Muscle layer of colon (tissue), 2 donors: ENCODE measurements around the gene TCEANC2.

Experiments
- H3K27ac ChIP-seq: one replicate; pipeline ENCODE4 v1.7.0; 2013; ENCODE audit warnings: low read depth, mild to moderate bottlenecking, low read length, moderate library complexity
- H3K27me3 ChIP-seq, 2 donors: one replicate each; pipeline ENCODE4 v1.7.0; 2013; ENCODE audit warnings: low read length in 2 of 2, mild to moderate bottlenecking in 2 of 2; ENCODE audit not compliant: insufficient read depth in 2 of 2, control insufficient read depth in 1 of 2
- H3K36me3 ChIP-seq: one replicate; pipeline ENCODE4 v1.7.0; 2013; ENCODE audit warnings: mild to moderate bottlenecking, low read length; ENCODE audit not compliant: insufficient read depth
- H3K4me1 ChIP-seq: one replicate; pipeline ENCODE4 v1.7.0; 2013; ENCODE audit warnings: mild to moderate bottlenecking, low read length; ENCODE audit not compliant: insufficient read depth
- H3K4me3 ChIP-seq, 2 donors: one replicate each; pipeline ENCODE4 v1.7.0; 2013; ENCODE audit warnings: low read length in 2 of 2, low read depth in 1 of 2, mild to moderate bottlenecking in 1 of 2, moderate library complexity in 1 of 2
- H3K9ac ChIP-seq: one replicate; pipeline ENCODE4 v1.7.0; 2013; ENCODE audit warnings: low read length
- H3K9me3 ChIP-seq: one replicate; pipeline ENCODE4 v1.7.0; 2013; ENCODE audit warnings: mild to moderate bottlenecking, low read length
- donor health status: abdominal sarcoma.
- donor health status: Adenocarcinoma of cecum.

TCEANC2 gene

GRCh38 chr1:54129858-54130257 lies 76.5 kb downstream of the TCEANC2 start:
- Histone ChIP-seq H3K4me3 (no peak overlapping the region), H3K9me3 (no peaks in the 10 kb centered on the region), H3K9ac (no peak overlapping the region)

DNA sequence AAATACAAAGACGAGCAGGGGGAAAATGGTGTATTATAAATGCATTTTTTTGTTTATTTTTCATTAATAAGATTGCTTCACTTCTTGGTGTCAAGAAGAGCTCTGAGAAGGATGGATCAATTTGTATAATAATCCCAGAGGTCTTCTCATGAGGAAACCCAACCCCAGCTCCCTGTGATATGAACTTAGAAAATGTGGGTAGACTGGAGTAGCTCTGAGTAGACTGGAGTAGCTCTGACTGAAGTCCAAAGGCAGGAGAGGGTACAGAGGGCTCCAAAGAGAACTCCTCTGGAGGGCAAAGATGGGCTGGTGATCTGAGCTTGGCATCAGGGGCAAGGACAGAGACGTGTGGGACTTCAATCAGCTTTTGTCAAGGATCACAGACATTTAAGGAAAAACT lies 78.0 kb downstream of the TCEANC2 start:
- Histone ChIP-seq H3K27me3 (no peaks in the 10 kb centered on the region), H3K4me1 (no peaks in the 10 kb centered on the region), H3K9me3 (no peaks in the 10 kb centered on the region), H3K36me3 (no peaks in the 10 kb centered on the region), H3K9ac (no peak overlapping the region), H3K27ac (no peak overlapping the region), H3K4me3 (no peak overlapping the region)

More at GRCh38 chr1:54129858-54130257, 76.5 kb downstream of the TCEANC2 start:
- no peaks in the 10 kb centered on the region for H3K27me3 ChIP-seq
- no peaks in the 10 kb centered on the region for H3K4me1 ChIP-seq
- no peaks in the 10 kb centered on the region for H3K36me3 ChIP-seq
- no peak overlapping the region for H3K27ac ChIP-seq

DNA sequence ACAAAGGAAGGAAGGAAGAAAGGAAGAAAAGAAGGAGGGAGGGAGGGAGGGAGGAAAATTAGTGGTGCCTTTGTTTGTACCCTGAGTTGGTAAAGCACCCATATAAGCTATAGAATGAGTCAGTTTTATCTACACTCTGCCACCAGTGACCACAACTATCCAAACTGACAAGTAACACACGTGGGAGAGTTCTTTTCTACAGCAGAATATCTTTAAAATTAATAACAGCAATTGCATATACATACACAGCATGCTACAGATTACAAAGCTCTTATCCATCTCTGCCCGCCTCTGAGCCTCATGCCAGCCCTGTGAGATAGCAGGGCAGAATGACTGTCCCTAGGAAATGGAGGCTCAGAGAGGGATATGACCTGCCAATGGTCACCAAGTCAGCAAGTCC lies 79.1 kb downstream of the TCEANC2 start:
- Histone ChIP-seq H3K27me3 (no peaks in the 10 kb centered on the region), H3K4me3 (no peak overlapping the region), H3K4me1 (no peaks in the 10 kb centered on the region), H3K9me3 (no peaks in the 10 kb centered on the region), H3K9ac (no peak overlapping the region), H3K36me3 (no peaks in the 10 kb centered on the region), H3K27ac (no peak overlapping the region)

GRCh38 chr1:54134295-54134694 lies 80.9 kb downstream of the TCEANC2 start:
- Histone ChIP-seq H3K27me3 (no peaks in the 10 kb centered on the region), H3K9ac (no peak overlapping the region), H3K36me3 (no peaks in the 10 kb centered on the region), H3K27ac (no peak overlapping the region), H3K9me3 (no peaks in the 10 kb centered on the region), H3K4me1 (no peaks in the 10 kb centered on the region), H3K4me3 (no peak overlapping the region)

GRCh38 chr1:54135436-54136120 lies 82.2 kb downstream of the TCEANC2 start:
- Histone ChIP-seq H3K27me3 (no peaks in the 10 kb centered on the region), H3K27ac (no peak overlapping the region), H3K4me1 (no peaks in the 10 kb centered on the region), H3K36me3 (no peaks in the 10 kb centered on the region), H3K9me3 (no peaks in the 10 kb centered on the region), H3K4me3 (no peak overlapping the region), H3K9ac (no peak overlapping the region)

GRCh38 chr1:54136269-54136896 lies 83.0 kb downstream of the TCEANC2 start:
- H3K4me3 ChIP-seq: no peak overlapping the region
- no peak overlapping the region for H3K9ac ChIP-seq
- no peak overlapping the region for H3K27ac ChIP-seq
- no peaks in the 10 kb centered on the region for H3K4me1 ChIP-seq
- no peaks in the 10 kb centered on the region for H3K9me3 ChIP-seq
- H3K27me3 ChIP-seq: no peaks in the 10 kb centered on the region
- no peaks in the 10 kb centered on the region for H3K36me3 ChIP-seq

GRCh38 chr1:54136963-54137533 lies 83.6 kb downstream of the TCEANC2 start:
- Histone ChIP-seq H3K4me3 (no peak overlapping the region), H3K36me3 (no peaks in the 10 kb centered on the region), H3K9ac (no peak overlapping the region), H3K9me3 (no peaks in the 10 kb centered on the region), H3K4me1 (no peaks in the 10 kb centered on the region), H3K27ac (no peak overlapping the region), H3K27me3 (no peaks in the 10 kb centered on the region)

DNA sequence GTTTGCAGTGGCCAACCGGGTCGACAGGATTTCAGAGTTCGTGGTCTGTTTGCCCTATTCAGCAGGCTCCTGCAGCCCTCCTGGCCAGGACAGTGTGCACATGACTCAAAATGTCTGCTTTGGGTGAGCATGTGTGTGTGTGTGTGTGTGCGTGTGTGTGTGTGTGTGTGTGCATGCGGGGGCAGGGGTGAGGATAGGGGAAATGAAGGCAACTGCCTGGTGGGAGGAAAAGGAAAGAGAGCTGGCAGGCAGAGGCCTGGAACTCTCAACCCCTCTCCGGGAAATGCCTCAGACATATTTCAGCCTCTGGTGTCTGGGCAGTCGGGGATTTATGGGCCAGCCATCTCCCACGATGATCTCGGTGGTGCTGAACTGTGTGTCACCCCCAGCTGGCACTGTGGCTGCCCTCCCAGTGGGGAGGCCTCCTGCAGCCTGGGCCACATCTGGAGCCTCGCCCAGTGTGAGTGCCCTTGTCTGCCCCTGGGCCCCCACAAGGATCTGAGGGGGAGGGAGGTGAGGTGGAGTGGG lies 84.2 kb downstream of the TCEANC2 start:
- no peaks in the 10 kb centered on the region for H3K27me3 ChIP-seq
- H3K36me3 ChIP-seq: no peaks in the 10 kb centered on the region
- H3K9me3 ChIP-seq: no peaks in the 10 kb centered on the region
- no peak overlapping the region for H3K4me3 ChIP-seq
- no peak overlapping the region for H3K27ac ChIP-seq
- no peak overlapping the region for H3K9ac ChIP-seq
- no peaks in the 10 kb centered on the region for H3K4me1 ChIP-seq

- Histone ChIP-seq H3K27me3 (no peaks in the 10 kb centered on the region), H3K36me3 (no peaks in the 10 kb centered on the region), H3K27ac (no peak overlapping the region), H3K4me1 (no peaks in the 10 kb centered on the region), H3K9me3 (no peaks in the 10 kb centered on the region), H3K4me3 (no peak overlapping the region), H3K9ac (no peak overlapping the region)
Observed at GRCh38 chr1:54138994-54139393, 85.6 kb downstream of the TCEANC2 start.

DNA sequence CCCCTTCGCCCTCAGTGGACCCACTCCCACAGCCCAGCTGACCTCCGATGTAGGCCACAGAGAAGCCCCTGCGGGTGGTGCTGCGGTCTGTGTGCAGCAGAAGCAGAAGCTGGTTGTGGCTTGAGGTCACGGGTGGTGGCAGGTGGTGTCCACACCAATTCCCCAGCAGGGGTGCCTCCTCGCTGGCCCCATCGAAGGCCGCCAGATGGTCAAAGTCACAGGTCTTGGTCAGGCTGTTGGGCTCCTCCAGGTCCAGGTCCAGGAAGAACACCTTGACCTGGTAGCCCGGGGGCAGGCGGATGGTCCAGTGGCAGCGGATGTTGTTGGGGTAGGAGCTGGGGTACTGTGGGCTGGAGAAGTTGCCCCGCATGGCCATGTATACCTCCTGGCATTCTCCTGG lies 86.3 kb downstream of the TCEANC2 start:
- Histone ChIP-seq H3K9me3 (no peaks in the 10 kb centered on the region), H3K27ac (no peak overlapping the region), H3K27me3 (no peaks in the 10 kb centered on the region), H3K9ac (no peak overlapping the region), H3K4me3 (no peak overlapping the region), H3K36me3 (no peaks in the 10 kb centered on the region), H3K4me1 (no peaks in the 10 kb centered on the region)

- Histone ChIP-seq H3K4me1 (no peaks in the 10 kb centered on the region), H3K27ac (no peak overlapping the region), H3K4me3 (no peak overlapping the region), H3K9ac (no peak overlapping the region), H3K36me3 (no peaks in the 10 kb centered on the region), H3K9me3 (no peaks in the 10 kb centered on the region), H3K27me3 (no peaks in the 10 kb centered on the region)
Observed at GRCh38 chr1:54142146-54142900, 88.9 kb downstream of the TCEANC2 start.
